ENCODE measurements around the gene THSD4. TPM values are rescaled to one million over a fixed set of nuclear protein-coding genes. Genes with fewer than 3 reads are reported as not detected.

The THSD4 gene
- total and polyA plus RNA-seq, 9 of the 15 experiments (the other 6 are each of a cell fraction or from before 2014, with no cell fraction given): 0.04 TPM; not detected in 5

- TF ChIP-seq, protein P1, sequence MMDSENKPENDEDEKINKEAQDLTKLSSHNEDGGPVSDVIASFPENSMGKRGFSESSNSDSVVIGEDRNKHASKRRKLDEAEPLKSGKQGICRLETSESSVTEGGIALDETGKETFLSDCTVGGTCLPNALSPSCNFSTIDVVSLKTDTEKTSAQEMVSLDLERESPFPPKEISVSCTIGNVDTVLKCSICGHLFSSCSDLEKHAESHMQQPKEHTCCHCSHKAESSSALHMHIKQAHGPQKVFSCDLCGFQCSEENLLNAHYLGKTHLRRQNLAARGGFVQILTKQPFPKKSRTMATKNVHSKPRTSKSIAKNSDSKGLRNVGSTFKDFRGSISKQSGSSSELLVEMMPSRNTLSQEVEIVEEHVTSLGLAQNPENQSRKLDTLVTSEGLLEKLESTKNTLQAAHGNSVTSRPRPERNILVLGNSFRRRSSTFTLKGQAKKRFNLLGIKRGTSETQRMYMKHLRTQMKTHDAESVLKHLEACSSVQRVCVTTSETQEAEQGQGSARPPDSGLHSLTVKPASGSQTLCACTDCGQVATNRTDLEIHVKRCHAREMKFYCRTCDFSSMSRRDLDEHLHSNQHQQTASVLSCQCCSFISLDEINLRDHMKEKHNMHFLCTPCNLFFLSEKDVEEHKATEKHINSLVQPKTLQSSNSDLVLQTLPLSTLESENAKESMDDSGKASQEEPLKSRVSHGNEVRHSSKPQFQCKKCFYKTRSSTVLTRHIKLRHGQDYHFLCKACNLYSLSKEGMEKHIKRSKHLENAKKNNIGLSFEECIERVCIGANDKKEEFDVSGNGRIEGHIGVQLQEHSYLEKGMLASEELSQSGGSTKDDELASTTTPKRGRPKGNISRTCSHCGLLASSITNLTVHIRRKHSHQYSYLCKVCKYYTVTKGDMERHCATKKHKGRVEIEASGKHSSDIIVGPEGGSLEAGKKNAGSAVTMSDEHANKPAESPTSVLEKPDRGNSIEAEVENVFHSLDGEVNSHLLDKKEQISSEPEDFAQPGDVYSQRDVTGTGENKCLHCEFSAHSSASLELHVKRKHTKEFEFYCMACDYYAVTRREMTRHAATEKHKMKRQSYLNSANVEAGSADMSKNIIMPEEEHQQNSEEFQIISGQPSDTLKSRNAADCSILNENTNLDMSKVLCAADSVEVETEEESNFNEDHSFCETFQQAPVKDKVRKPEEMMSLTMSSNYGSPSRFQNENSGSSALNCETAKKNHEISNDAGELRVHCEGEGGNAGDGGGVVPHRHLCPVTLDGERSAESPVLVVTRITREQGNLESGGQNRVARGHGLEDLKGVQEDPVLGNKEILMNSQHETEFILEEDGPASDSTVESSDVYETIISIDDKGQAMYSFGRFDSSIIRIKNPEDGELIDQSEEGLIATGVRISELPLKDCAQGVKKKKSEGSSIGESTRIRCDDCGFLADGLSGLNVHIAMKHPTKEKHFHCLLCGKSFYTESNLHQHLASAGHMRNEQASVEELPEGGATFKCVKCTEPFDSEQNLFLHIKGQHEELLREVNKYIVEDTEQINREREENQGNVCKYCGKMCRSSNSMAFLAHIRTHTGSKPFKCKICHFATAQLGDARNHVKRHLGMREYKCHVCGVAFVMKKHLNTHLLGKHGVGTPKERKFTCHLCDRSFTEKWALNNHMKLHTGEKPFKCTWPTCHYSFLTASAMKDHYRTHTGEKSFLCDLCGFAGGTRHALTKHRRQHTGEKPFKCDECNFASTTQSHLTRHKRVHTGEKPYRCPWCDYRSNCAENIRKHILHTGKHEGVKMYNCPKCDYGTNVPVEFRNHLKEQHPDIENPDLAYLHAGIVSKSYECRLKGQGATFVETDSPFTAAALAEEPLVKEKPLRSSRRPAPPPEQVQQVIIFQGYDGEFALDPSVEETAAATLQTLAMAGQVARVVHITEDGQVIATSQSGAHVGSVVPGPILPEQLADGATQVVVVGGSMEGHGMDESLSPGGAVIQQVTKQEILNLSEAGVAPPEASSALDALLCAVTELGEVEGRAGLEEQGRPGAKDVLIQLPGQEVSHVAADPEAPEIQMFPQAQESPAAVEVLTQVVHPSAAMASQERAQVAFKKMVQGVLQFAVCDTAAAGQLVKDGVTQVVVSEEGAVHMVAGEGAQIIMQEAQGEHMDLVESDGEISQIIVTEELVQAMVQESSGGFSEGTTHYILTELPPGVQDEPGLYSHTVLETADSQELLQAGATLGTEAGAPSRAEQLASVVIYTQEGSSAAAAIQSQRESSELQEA (IDR thresholded peaks at IDR 0.05; ENCODE audit: low read depth): no peak
- TF ChIP-seq, protein P2, sequence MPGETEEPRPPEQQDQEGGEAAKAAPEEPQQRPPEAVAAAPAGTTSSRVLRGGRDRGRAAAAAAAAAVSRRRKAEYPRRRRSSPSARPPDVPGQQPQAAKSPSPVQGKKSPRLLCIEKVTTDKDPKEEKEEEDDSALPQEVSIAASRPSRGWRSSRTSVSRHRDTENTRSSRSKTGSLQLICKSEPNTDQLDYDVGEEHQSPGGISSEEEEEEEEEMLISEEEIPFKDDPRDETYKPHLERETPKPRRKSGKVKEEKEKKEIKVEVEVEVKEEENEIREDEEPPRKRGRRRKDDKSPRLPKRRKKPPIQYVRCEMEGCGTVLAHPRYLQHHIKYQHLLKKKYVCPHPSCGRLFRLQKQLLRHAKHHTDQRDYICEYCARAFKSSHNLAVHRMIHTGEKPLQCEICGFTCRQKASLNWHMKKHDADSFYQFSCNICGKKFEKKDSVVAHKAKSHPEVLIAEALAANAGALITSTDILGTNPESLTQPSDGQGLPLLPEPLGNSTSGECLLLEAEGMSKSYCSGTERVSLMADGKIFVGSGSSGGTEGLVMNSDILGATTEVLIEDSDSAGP (CRISPR knock-in tag; IDR thresholded peaks at IDR 0.05): no peak
- no peak for TF ChIP-seq NCOA4 (IDR thresholded peaks at IDR 0.05; ENCODE audit: partially characterized antibody)
- TF ChIP-seq ZKSCAN3 (CRISPR knock-in tag; IDR thresholded peaks at IDR 0.05): no peak
- TF ChIP-seq SREBF2 (CRISPR knock-in tag; IDR thresholded peaks at IDR 0.05): no peak
- no peak for TF ChIP-seq RUNX1 (IDR thresholded peaks at IDR 0.05; ENCODE audit: low read depth)
- no peak for TF ChIP-seq HLTF (IDR thresholded peaks at IDR 0.05)
- TF ChIP-seq, protein P3, sequence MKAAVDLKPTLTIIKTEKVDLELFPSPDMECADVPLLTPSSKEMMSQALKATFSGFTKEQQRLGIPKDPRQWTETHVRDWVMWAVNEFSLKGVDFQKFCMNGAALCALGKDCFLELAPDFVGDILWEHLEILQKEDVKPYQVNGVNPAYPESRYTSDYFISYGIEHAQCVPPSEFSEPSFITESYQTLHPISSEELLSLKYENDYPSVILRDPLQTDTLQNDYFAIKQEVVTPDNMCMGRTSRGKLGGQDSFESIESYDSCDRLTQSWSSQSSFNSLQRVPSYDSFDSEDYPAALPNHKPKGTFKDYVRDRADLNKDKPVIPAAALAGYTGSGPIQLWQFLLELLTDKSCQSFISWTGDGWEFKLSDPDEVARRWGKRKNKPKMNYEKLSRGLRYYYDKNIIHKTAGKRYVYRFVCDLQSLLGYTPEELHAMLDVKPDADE (conservative IDR thresholded peaks at IDR 0.05; ENCODE audit: control insufficient read depth, low read depth, low read length): no peak
- TF ChIP-seq TOE1 (IDR thresholded peaks at IDR 0.05; ENCODE audit: borderline replicate concordance): no peak
- no peak for TF ChIP-seq TOE1 (CRISPR knock-in tag; IDR thresholded peaks at IDR 0.05; ENCODE audit: borderline replicate concordance, low read depth)
- no peak for TF ChIP-seq CBX8 (IDR thresholded peaks at IDR 0.05; ENCODE audit: borderline replicate concordance, extremely low read depth, low read depth, low read length, poor library complexity, severe bottlenecking)
- no peak for TF ChIP-seq BRD4 (IDR thresholded peaks at IDR 0.05)
- no peak for TF ChIP-seq MCM5 (IDR thresholded peaks at IDR 0.05; ENCODE audit: low read depth)
- TF ChIP-seq MXI1 (IDR thresholded peaks at IDR 0.05; ENCODE audit: low read depth, low read length): no peak
- no peak for TF ChIP-seq LCOR (CRISPR knock-in tag; IDR thresholded peaks at IDR 0.05)
- no peak for TF ChIP-seq POLR2A (conservative IDR thresholded peaks at IDR 0.05)
- TF ChIP-seq TCF7 (IDR thresholded peaks at IDR 0.05; ENCODE audit: borderline replicate concordance): no peak
- no peak for TF ChIP-seq ZNF12 (CRISPR knock-in tag; IDR thresholded peaks at IDR 0.05)
These were observed 673.6 kb downstream of the THSD4 start (continued) for GRCh38 chr15:71788646-71789579.
